HuH-7 (cell line): ENCODE results near the gene C4orf50.

ENCODE experiments used
- DNase-seq: peaks from one replicate; pipeline ENCODE4 v3.0.0; 2011; ENCODE audit warnings: low spot score

Gene C4orf50

DNA sequence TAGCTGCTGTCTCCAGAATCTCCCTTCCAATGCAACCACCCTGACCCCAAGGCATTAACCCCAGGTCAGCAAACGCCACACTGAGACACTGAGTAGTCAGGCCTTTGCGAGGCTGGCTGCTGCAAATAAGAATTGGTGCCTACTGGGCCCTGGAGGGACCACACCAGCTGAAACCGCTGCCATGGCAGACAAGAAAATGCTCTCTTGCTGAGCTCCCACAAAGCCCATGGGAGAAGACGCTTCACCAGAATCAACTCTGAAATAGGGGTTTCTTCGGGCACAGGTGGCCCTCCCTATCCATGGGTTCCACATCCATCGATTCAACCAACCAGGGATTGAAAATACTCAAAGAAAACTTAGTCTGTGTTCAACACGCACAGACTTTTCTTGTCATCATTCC, 98.7 kb downstream of the C4orf50 start:
- DNase-seq: no peak

GRCh38 chr4:5919044-5919443, 99.2 kb downstream of the C4orf50 start:
- DNase-seq: no peak

GRCh38 chr4:5918331-5918985, 99.8 kb downstream of the C4orf50 start:
- no peak for DNase-seq

GRCh38 chr4:5917672-5918071, 100.6 kb downstream of the C4orf50 start:
- DNase-seq: no peak

DNA sequence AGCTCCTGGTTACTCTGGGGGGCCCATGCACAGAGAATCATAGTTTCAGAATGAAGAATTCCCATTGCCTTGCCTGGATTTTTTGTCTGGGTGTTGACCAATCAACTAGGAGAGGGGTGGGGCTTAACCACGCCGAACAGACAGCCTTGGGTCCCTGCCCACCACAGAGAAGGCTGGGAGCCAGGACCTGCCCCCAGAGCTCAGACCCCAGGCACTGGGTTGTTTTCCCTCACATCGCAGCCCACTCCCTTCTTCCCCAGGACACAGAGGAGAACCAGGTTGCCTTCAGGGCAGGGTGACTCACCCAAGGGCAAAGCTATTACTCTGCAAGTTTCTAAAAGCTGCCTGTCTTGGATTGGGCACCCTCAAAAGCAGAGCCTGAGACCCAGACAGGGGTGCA, 102.0 kb downstream of the C4orf50 start:
- DNase-seq: no peak

- DNase-seq: no peak
Measured at GRCh38 chr4:5913454-5913853, 104.8 kb downstream of the C4orf50 start.

GRCh38 chr4:5912614-5913019, 105.6 kb downstream of the C4orf50 start:
- no peak for DNase-seq

- DNase-seq: no peak
Measured at GRCh38 chr4:5908876-5909427, 109.3 kb downstream of the C4orf50 start.

DNA sequence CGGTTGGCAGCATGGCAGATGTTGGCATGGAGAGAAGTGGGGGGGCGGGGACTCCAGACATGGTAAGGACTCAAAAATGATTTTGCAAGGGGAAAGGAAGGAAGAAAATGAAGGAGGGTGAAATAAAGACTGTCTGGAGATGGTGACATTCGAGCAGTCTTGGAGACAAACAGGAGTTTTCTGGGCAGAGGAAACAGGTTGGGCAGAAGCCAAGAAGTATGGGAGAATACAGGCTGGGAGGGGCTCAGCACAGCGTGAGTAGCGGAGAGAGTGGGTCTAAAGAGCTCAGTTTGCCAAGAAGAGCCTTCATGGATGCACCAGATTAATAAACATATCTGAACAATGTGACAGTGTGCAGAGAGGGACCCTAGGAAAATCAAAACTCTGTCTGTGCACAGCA, 112.0 kb downstream of the C4orf50 start:
- no peak for DNase-seq

GRCh38 chr4:5905714-5906113, 112.5 kb downstream of the C4orf50 start:
- DNase-seq: no peak

GRCh38 chr4:5900844-5901243, 117.4 kb downstream of the C4orf50 start:
- DNase-seq: no peak

- DNase-seq: no peak
Measured at GRCh38 chr4:5899881-5900280, 118.3 kb downstream of the C4orf50 start.

GRCh38 chr4:5899396-5899795, 118.8 kb downstream of the C4orf50 start:
- DNase-seq: no peak

DNA sequence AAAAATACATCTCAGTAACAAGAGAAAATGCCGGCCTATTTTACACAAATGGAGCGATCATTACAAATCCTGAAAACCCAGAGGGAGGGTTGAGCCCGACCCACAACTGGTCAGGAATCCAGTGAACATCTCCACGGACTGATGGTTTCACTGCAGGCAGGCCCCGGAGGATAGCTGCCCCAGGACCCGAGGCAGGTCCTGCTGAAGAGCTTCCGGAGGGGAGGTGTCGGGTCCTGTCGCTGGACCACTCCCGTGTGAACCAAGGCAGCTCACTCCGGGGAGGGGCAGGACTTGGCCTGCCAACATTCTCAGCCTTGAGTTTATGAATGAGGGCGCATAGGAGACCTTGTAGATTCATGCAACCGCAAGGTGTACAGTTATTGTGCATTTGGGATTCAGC, 120.6 kb downstream of the C4orf50 start:
- DNase-seq: no peak

DNA sequence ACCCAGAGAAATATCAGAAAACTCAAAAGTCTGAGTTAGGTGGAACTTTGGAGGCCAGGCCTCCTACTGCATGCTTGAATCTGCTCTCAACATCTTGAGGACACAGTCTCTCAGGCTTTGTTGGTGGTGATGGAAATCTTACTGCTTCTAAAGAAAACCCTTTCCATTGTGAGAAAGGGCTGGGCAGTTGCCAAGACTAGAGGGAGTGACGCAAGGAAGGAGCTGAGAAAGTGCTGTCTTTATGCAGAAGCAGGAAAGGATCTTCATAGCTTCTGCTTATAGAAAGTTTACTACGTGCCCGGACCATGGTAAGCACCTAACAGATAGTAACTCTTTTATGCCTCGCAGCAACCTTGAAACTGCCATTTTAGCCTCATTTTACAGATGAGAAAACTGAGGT, 122.9 kb downstream of the C4orf50 start:
- no peak for DNase-seq

GRCh38 chr4:5894266-5894665, 124.0 kb downstream of the C4orf50 start:
- DNase-seq: no peak

- DNase-seq: no peak
Measured at GRCh38 chr4:5893591-5893990, 124.6 kb downstream of the C4orf50 start.

- no peak for DNase-seq
Measured at GRCh38 chr4:5893004-5893580, 125.1 kb downstream of the C4orf50 start, which contains the start of gene CRMP1. TSS of gene CRMP1 (minus strand) at chr4:5893086. CDS start at chr4:5892969, 117 bp downstream.

GRCh38 chr4:5892323-5893003, 125.8 kb downstream of the C4orf50 start:
- DNase-seq: no peak

GRCh38 chr4:5891563-5892322, 126.5 kb downstream of the C4orf50 start:
- no peak for DNase-seq

DNA sequence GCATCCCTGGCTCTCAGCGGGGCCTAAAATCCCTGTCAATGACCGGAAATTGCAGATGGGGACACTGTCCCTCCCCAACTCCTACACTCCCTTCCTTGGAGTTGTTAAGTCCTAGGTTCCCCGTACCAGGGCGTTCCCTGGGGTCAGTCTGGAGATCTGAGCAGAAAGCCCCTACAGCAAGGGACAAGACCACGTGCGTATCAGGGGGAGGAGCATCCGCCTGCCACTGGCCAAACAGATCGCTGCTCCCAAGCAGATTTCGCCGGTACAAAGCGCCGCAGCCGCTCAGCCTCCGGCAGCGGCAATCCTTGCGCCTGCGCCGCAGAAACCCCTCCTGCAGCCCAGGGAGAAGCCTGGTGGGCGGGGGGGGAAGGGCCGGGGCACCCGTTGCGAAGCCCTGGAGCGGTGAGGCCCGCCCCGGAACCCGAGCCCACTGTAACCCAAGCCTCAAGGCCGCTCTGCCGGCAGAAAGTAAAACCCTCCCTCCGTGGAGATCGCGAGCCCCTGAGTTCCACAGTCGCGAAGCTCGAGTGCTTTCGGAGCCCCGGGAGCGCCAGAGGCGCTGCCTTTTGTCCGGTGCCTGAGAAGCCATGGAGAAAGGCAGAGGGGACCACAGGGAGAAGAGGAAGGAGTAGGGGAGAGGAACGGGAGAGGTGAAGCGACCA, 128.0 kb downstream of the C4orf50 start:
- no peak for DNase-seq
